ENCODE data around the gene PIERCE2. TPM values are rescaled to one million over a fixed set of nuclear protein-coding genes. Genes with fewer than 3 reads are reported as not detected.
"Not testable (repeated sequence)": the region's sequence is repeated elsewhere in the genome, so short reads cannot be mapped to it uniquely, and the experiment has no call there.

Gene PIERCE2
- total and polyA plus RNA-seq, 7 donors, result 0.81 to 24.0 (median 5.6) TPM

DNA sequence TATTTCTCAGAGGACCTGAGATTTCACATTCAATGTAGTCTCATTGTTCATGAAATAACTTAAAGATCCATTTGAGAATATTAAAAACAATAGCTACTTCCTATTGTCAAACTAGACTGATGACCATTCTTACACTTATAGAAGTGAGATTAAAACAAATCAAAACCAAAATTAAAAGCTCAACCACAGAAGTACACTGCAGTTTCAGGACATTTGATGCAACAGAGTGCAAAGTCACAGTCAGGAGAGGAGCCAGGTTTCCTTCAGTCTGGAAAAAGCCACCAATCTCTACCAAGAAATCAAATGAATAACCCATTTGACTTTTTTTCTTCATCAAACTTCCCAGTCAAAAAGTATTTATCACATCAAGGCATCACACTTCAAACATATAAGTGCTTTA lies 5.6 kb upstream of the PIERCE2 start:
- intact Hi-C loops (cut with DNase I), result no loop called here
- Histone ChIP-seq H3K4me1 (peaks cover 0 to 46% (median 37%) of the 10 kb centered on the region in 4 donors), H3K27ac (no peak overlapping the region)

GRCh38 chr15:55403531-55403930 lies 4.8 kb upstream of the PIERCE2 start:
- no peak for TF ChIP-seq POLR2A (IDR thresholded peaks at IDR 0.05)
- no peak for TF ChIP-seq EP300 (IDR thresholded peaks at IDR 0.05)
- TF ChIP-seq POLR2AphosphoS5 (IDR thresholded peaks at IDR 0.05), result no peak
- no peak for TF ChIP-seq CTCF (IDR thresholded peaks at IDR 0.05)
- peaks cover 0 to 46% (median 37%) of the 10 kb centered on the region in 4 donors for H3K4me1 ChIP-seq
- H3K36me3 ChIP-seq, result no peaks in the 10 kb centered on the region
- H3K9me3 ChIP-seq, result no peaks in the 10 kb centered on the region
- no peak for DNase-seq
- intact Hi-C loops (cut with DNase I), result no loop called here
- no peak overlapping the region for H3K4me3 ChIP-seq
- peak overlapping the region in 1 of 4 donors; percentile 39 for H3K27ac ChIP-seq
- no peaks in the 10 kb centered on the region for H3K27me3 ChIP-seq

More for the DNA sequence above, 5.6 kb upstream of the PIERCE2 start:
- TF ChIP-seq EP300 (IDR thresholded peaks at IDR 0.05), result no peak
- no peak for TF ChIP-seq CTCF (IDR thresholded peaks at IDR 0.05)
- TF ChIP-seq POLR2A (IDR thresholded peaks at IDR 0.05), result no peak
- no peak for TF ChIP-seq POLR2AphosphoS5 (IDR thresholded peaks at IDR 0.05)
- Histone ChIP-seq H3K4me3 (no peak overlapping the region), H3K36me3 (no peaks in the 10 kb centered on the region), H3K27me3 (no peaks in the 10 kb centered on the region), H3K9me3 (no peaks in the 10 kb centered on the region)
- DNase-seq, result no peak

- no peak for DNase-seq
- 2 to 5% methylated on average over 20 of the region's 20 CpGs for WGBS, 2 donors
- Histone ChIP-seq H3K4me3 (peak overlapping the region; percentile 64 to 94 (median 81)), H3K9me3 (no peaks in the 10 kb centered on the region), H3K27me3 (no peaks in the 10 kb centered on the region), H3K27ac (peak overlapping the region; percentile 90 to 97 (median 92)), H3K36me3 (no peaks in the 10 kb centered on the region), H3K4me1 (peaks cover 0 to 56% (median 37%) of the 10 kb centered on the region in 4 donors)
- TF ChIP-seq CTCF (IDR thresholded peaks at IDR 0.05), result no peak
- TF ChIP-seq EP300 (IDR thresholded peaks at IDR 0.05), result no peak
- no peak for TF ChIP-seq POLR2AphosphoS5 (IDR thresholded peaks at IDR 0.05)
- no peak for TF ChIP-seq POLR2A (IDR thresholded peaks at IDR 0.05)
- intact Hi-C loops (cut with DNase I), result loop anchor here (5.0 kb wide), 1 partner anchor 210 kb away; the partner anchor contains the start of gene RSL24D1
These were observed 740 bp upstream of the PIERCE2 start for GRCh38 chr15:55407498-55408011.

- H3K27ac ChIP-seq, result peak overlapping the region; percentile 90 to 97 (median 92)
These were observed 681 bp downstream of the PIERCE2 start for GRCh38 chr15:55408976-55409375.

GRCh38 chr15:55417678-55418077 lies 9.4 kb downstream of the PIERCE2 start:
- DNase-seq; H3K9me3 ChIP-seq; H3K27me3 ChIP-seq; H3K36me3 ChIP-seq; H3K27ac ChIP-seq; H3K4me3 ChIP-seq; H3K4me1 ChIP-seq; intact Hi-C loops (cut with DNase I): not testable (repeated sequence)
- 12 to 57% methylated on average over 8 of the region's 8 CpGs for WGBS, 2 donors

More at GRCh38 chr15:55408976-55409375, 681 bp downstream of the PIERCE2 start:
- not testable (repeated sequence) for H3K27me3 ChIP-seq, DNase-seq, H3K9me3 ChIP-seq, H3K36me3 ChIP-seq
- Histone ChIP-seq H3K4me1 (peaks cover 0 to 42% (median 23%) of the 10 kb centered on the region in 4 donors), H3K4me3 (peak overlapping the region; percentile 64 to 94 (median 81))
- intact Hi-C loops (cut with DNase I), result loop anchor here (5.0 kb wide), 1 partner anchor 212 kb away; the partner anchor contains the start of gene RSL24D1
- WGBS, 2 donors, result 43 to 63% methylated on average over 14 of the region's 14 CpGs

Data from sigmoid colon (tissue), 7 donors.